HepG2 (cell line): ENCODE measurements around the gene PMEL. TPM values are rescaled to one million over a fixed set of nuclear protein-coding genes. Genes with fewer than 3 reads are reported as not detected.

Experiments used
- ADNP ChIP-seq: sonication (generic); formaldehyde crosslinking; IDR thresholded peaks from 2 replicates; pipeline ENCODE4 v1.4.0; 2020; ENCODE audit warnings: missing genetic modification reagents
- ATF1 ChIP-seq: IDR thresholded peaks from 2 replicates; pipeline ENCODE4 v1.6.1; 2016; ENCODE audit warnings: mild to moderate bottlenecking, control low read depth
- CREB3 ChIP-seq: sonication (generic); formaldehyde crosslinking; IDR thresholded peaks from 2 replicates; pipeline ENCODE4 v1.5.0; 2020; ENCODE audit warnings: missing genetic modification reagents
- EED ChIP-seq: sonication (generic); formaldehyde crosslinking; IDR thresholded peaks from 2 replicates; pipeline ENCODE4 v1.5.0; 2020; ENCODE audit warnings: mild to moderate bottlenecking, missing genetic modification reagents
- FOSL2 ChIP-seq: sonication (generic); formaldehyde crosslinking; IDR thresholded peaks from 2 replicates; pipeline ENCODE4 v1.4.0; 2020; ENCODE audit warnings: missing genetic modification reagents
- FOXK1 ChIP-seq: sonication (generic); formaldehyde crosslinking; IDR thresholded peaks from 2 replicates; pipeline ENCODE4 v1.4.0; 2020; ENCODE audit warnings: low read depth, missing genetic modification reagents, borderline replicate concordance
- GFI1 ChIP-seq: sonication (generic); formaldehyde crosslinking; IDR thresholded peaks from 2 replicates; pipeline ENCODE4 v1.5.0; 2020; ENCODE audit warnings: missing genetic modification reagents, mild to moderate bottlenecking, borderline replicate concordance
- KLF16 ChIP-seq, 2 experiments: sonication (generic) in 1 of 2; formaldehyde crosslinking in 1 of 2; IDR thresholded peaks; 2 replicates each; pipeline versions ENCODE4 v1.6.1 to v1.8.0; 2016 to 2023; ENCODE audit warnings: missing genetic modification reagents in 2 of 2, missing compliant biosample characterization in 1 of 2
- PBX2 ChIP-seq: IDR thresholded peaks from 2 replicates; pipeline ENCODE4 v1.6.1; 2016; ENCODE audit warnings: control low read depth
- RBM39 ChIP-seq: fragments of 200-400 bp; formaldehyde crosslinking; IDR thresholded peaks from one replicate; pipeline ENCODE4 v1.6.1; 2018; ENCODE audit warnings: antibody characterized with exemption, mild to moderate bottlenecking, low read depth, low read length; ENCODE audit not compliant: poor library complexity, severe bottlenecking
- SP5 ChIP-seq: IDR thresholded peaks from 2 replicates; pipeline ENCODE4 v1.6.1; 2016; ENCODE audit warnings: low read depth, borderline replicate concordance
- SRSF1 ChIP-seq: fragments of 200-400 bp; formaldehyde crosslinking; optimal IDR thresholded peaks from 2 replicates; pipeline ENCODE3; 2017; ENCODE audit warnings: mild to moderate bottlenecking, low read depth, low read length, moderate library complexity
- TBP ChIP-seq: sonication (generic); formaldehyde crosslinking; IDR thresholded peaks from 2 replicates; pipeline ENCODE4 v1.5.0; 2020; ENCODE audit warnings: missing genetic modification reagents
- ZFP91 ChIP-seq: sonication (generic); formaldehyde crosslinking; IDR thresholded peaks from 2 replicates; pipeline ENCODE4 v1.9.0; 2022; ENCODE audit warnings: missing genetic modification reagents, mild to moderate bottlenecking, borderline replicate concordance
- ZNF143 ChIP-seq: sonication (generic); formaldehyde crosslinking; IDR thresholded peaks from 2 replicates; pipeline ENCODE4 v1.4.0; 2020; ENCODE audit warnings: missing genetic modification reagents
- ZNF224 ChIP-seq: sonication (generic); formaldehyde crosslinking; IDR thresholded peaks from 2 replicates; pipeline ENCODE4 v1.5.0; 2020; ENCODE audit warnings: mild to moderate bottlenecking, missing genetic modification reagents
- ZNF282 ChIP-seq: fragments of 450-650 bp; IDR thresholded peaks from 2 replicates; pipeline ENCODE4 v1.6.1; 2018; ENCODE audit not compliant: partially characterized antibody
- ZNF570 ChIP-seq: sonication (generic); formaldehyde crosslinking; IDR thresholded peaks from 2 replicates; pipeline ENCODE4 v1.4.0; 2020; ENCODE audit warnings: mild to moderate bottlenecking, missing genetic modification reagents, borderline replicate concordance
- ZNF580 ChIP-seq: IDR thresholded peaks from 2 replicates; pipeline ENCODE4 v1.6.1; 2016; ENCODE audit warnings: low read depth, borderline replicate concordance
- ZNF713 ChIP-seq: sonication (generic); formaldehyde crosslinking; IDR thresholded peaks from 2 replicates; pipeline ENCODE4 v1.4.0; 2020; ENCODE audit warnings: mild to moderate bottlenecking, missing genetic modification reagents
- ZSCAN29 ChIP-seq: sonication (generic); formaldehyde crosslinking; conservative IDR thresholded peaks from 2 replicates; pipeline ENCODE4 v1.4.0; 2020; ENCODE audit warnings: mild to moderate bottlenecking, missing genetic modification reagents
- polyA plus RNA-seq, 8 experiments: library from polyadenylated mRNA; depleted of rRNA in 3 of 8; stranded (reverse) in 7 of 8; unstranded in 1 of 8; fragments of >200 nt; fragmentation: Illumina TruSeq in 4 of 8; extraction: Trizol in 4 of 8; gene quantifications; 2 replicates each; pipeline versions ENCODE4 v1.2.1 to v1.2.3, GENCODE V29; 2011 to 2016; ENCODE audit warnings: low read depth in 4 of 8, missing spikeins in 1 of 8, mixed read lengths in 1 of 8; ENCODE audit not compliant: insufficient read depth in 1 of 8
- total RNA-seq, 5 experiments: library from RNA; depleted of rRNA; stranded (reverse); fragments of >200 nt; fragmentation: Illumina TruSeq; extraction: Trizol; gene quantifications; 2 replicates each; pipeline ENCODE4 v1.2.3, GENCODE V29; 2016; ENCODE audit warnings: low read depth in 1 of 5
- TF ChIP-seq, protein P1 (sequence below): sonication (generic); formaldehyde crosslinking; IDR thresholded peaks from 2 replicates; pipeline ENCODE4 v1.8.1; 2023; ENCODE audit warnings: mild to moderate bottlenecking, missing genetic modification reagents
- TF ChIP-seq, protein P2 (sequence below): sonication (generic); formaldehyde crosslinking; IDR thresholded peaks from 2 replicates; pipeline ENCODE4 v1.9.0; 2021; ENCODE audit warnings: missing genetic modification reagents, mild to moderate bottlenecking, borderline replicate concordance

Gene PMEL
- total and polyA plus RNA-seq, 2 of the 13 experiments (the other 11 are each of a cell fraction or from before 2014, with no cell fraction given) = 0.49 to 3.3 TPM

GRCh38 chr12:55973599-55974307 is 7.9 kb upstream of the PMEL start, which contains the start of gene RAB5B (continued):
- TF ChIP-seq ZSCAN29 (CRISPR knock-in tag) = no peak; the same call in 1 of the 2 replicates
- TF ChIP-seq GFI1 (CRISPR knock-in tag) = peak; percentile 13; the same call in 1 of the 2 replicates
- no peak for TF ChIP-seq EED (CRISPR knock-in tag)
- TF ChIP-seq KLF16 (CRISPR knock-in tag; IDR thresholded peaks at IDR 0.05) = peak in 1 of 2 experiments; percentile 88; a peak in 2 of 4 replicates
- TF ChIP-seq ZNF282 = no peak
- peak; percentile 66 for TF ChIP-seq FOSL2 (CRISPR knock-in tag)
- TF ChIP-seq ZNF570 (CRISPR knock-in tag) = peak; percentile 90; the same call in 1 of the 2 replicates
- TF ChIP-seq, protein P1, sequence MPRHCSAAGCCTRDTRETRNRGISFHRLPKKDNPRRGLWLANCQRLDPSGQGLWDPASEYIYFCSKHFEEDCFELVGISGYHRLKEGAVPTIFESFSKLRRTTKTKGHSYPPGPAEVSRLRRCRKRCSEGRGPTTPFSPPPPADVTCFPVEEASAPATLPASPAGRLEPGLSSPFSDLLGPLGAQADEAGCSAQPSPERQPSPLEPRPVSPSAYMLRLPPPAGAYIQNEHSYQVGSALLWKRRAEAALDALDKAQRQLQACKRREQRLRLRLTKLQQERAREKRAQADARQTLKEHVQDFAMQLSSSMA (CRISPR knock-in tag) = no peak; the same call in 1 of the 2 replicates
- no peak for TF ChIP-seq TBP (CRISPR knock-in tag)
- TF ChIP-seq ZNF224 = peak; percentile 42; the same call in 1 of the 2 replicates
- TF ChIP-seq ZNF580 (CRISPR knock-in tag) = no peak
- peak; percentile 99 for TF ChIP-seq PBX2 (CRISPR knock-in tag)
- TF ChIP-seq SP5 (CRISPR knock-in tag) = peak; percentile 70; the same call in 1 of the 2 replicates
- peak; percentile 88 for TF ChIP-seq FOXK1
- peak; percentile 97 for TF ChIP-seq ATF1 (CRISPR knock-in tag)
- peak; percentile 55; the same call in 1 of the 2 replicates for TF ChIP-seq ZNF143 (CRISPR knock-in tag)
- TF ChIP-seq ZNF713 (CRISPR knock-in tag) = 0 out of 2 replicates have a peak, but pooled peaks have one; percentile 56
- no peak for TF ChIP-seq SRSF1
- TF ChIP-seq CREB3 (CRISPR knock-in tag) = no peak
- peak; percentile 85 for TF ChIP-seq RBM39
- TF ChIP-seq, protein P2, sequence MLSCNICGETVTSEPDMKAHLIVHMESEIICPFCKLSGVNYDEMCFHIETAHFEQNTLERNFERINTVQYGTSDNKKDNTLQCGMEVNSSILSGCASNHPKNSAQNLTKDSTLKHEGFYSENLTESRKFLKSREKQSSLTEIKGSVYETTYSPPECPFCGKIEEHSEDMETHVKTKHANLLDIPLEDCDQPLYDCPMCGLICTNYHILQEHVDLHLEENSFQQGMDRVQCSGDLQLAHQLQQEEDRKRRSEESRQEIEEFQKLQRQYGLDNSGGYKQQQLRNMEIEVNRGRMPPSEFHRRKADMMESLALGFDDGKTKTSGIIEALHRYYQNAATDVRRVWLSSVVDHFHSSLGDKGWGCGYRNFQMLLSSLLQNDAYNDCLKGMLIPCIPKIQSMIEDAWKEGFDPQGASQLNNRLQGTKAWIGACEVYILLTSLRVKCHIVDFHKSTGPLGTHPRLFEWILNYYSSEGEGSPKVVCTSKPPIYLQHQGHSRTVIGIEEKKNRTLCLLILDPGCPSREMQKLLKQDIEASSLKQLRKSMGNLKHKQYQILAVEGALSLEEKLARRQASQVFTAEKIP = no peak
- TF ChIP-seq ADNP (CRISPR knock-in tag) = no peak
- peak; percentile 91 for TF ChIP-seq ZFP91
